SU-DHL-6 (cell line): ENCODE data around the gene PHF1.

ENCODE experiments used
- EZH2phosphoT487 ChIP-seq: fragments of 200-600 bp; sonication (generic), shearing (Covaris generic); conservative IDR thresholded peaks from 2 replicates; pipeline ENCODE4 v1.6.1; 2018; ENCODE audit warnings: mild to moderate bottlenecking, antibody characterized with exemption, low read length, moderate library complexity, mixed read lengths
- TF ChIP-seq, protein P1 (sequence below): fragments of 200-600 bp; sonication (generic); IDR thresholded peaks from one replicate; pipeline ENCODE4 v1.5.1; 2017; ENCODE audit warnings: antibody characterized with exemption, mild to moderate bottlenecking, low read length, moderate library complexity; ENCODE audit not compliant: insufficient read depth, poor library complexity, severe bottlenecking

DNA sequence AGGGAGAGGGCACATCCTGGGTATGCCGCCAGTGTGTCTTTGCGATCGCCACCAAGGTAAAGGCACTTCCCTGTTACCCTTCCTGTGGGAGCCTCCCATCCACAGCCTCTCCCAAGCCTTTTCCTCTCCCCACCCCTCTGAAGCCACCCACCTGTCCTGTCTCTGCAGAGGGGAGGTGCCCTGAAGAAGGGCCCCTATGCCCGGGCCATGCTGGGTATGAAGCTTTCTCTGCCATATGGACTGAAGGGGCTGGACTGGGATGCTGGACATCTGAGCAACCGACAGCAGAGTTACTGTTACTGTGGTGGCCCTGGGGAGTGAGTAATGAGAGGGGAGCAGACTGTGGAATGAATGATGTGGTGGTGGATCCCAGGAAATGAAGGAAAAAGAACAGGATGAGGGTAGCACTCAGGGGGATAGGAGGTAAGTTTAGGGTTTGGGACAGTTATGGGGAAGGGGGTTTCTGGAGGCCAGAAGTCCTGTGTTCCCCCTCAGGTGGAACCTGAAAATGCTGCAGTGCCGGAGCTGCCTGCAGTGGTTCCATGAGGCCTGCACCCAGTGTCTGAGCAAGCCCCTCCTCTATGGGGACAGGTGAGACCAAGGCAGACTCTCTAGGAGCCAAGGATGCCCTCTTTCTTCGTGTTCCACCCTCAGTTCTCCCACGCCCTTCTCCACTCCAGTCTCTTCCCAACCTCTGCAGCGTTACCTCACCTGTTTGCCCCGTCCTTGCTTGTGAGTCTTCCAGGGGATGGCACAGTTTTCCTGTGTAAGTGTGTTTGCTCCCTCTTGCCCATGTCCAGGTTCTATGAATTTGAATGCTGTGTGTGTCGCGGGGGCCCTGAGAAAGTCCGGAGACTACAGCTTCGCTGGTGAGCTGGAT lies 2.7 kb downstream of the PHF1 start:
- TF ChIP-seq, protein P1, sequence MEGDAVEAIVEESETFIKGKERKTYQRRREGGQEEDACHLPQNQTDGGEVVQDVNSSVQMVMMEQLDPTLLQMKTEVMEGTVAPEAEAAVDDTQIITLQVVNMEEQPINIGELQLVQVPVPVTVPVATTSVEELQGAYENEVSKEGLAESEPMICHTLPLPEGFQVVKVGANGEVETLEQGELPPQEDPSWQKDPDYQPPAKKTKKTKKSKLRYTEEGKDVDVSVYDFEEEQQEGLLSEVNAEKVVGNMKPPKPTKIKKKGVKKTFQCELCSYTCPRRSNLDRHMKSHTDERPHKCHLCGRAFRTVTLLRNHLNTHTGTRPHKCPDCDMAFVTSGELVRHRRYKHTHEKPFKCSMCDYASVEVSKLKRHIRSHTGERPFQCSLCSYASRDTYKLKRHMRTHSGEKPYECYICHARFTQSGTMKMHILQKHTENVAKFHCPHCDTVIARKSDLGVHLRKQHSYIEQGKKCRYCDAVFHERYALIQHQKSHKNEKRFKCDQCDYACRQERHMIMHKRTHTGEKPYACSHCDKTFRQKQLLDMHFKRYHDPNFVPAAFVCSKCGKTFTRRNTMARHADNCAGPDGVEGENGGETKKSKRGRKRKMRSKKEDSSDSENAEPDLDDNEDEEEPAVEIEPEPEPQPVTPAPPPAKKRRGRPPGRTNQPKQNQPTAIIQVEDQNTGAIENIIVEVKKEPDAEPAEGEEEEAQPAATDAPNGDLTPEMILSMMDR, result no peak
- no peak for TF ChIP-seq EZH2phosphoT487
